HFF-Myc (cell line): ENCODE data around the gene POLDIP3.

Experiments
- DNase-seq: peaks from one replicate; pipeline ENCODE4 v3.0.0-alpha.2; 2011; ENCODE audit warnings: low read depth; ENCODE audit errors: extremely low read depth
- H3K4me3 ChIP-seq: replicated peaks from 2 replicates; pipeline ENCODE4 v1.5.1; 2011; ENCODE audit warnings: low read depth, mild to moderate bottlenecking, control low read depth, low read length
- TF ChIP-seq, protein P1 (sequence below): IDR thresholded peaks from 2 replicates; pipeline ENCODE4 v1.5.1; 2012; ENCODE audit warnings: mild to moderate bottlenecking, low read depth, low read length, control low read depth; ENCODE audit errors: missing control alignments

Gene POLDIP3

DNA sequence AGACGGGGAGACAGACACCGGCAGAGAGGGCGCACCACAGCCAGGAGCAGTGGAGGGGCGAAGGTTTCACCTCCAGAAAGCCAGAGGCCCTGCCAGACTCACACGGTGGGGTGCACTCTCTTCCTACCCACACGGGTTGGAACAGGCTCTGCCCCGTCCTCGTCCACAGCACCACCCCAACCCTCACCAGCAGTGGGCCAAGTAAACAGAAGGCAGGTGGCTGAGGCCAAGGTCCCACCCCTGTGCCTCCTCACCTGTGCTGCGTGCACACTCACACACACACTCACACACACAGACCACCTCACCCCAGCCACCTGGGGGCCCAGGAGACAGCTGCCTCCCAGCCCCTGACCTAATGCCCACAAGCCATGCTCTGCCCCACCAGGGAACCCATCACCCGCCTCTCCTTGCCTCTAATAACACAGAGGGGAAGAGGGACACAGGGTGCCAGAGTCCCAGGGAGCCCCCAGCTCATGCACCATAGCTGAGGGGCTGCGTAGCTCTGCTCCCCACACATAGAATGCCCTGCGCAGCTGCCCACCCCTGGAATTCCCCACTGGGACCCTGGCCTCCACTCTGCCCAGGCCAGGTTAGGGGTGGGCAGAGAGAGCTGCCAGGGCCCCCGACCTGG is 31.4 kb upstream of the POLDIP3 start:
- H3K4me3 ChIP-seq: 0 out of 2 replicates have a peak overlapping the region, but pooled peaks have one; percentile 3
- no peak for DNase-seq
- TF ChIP-seq, protein P1, sequence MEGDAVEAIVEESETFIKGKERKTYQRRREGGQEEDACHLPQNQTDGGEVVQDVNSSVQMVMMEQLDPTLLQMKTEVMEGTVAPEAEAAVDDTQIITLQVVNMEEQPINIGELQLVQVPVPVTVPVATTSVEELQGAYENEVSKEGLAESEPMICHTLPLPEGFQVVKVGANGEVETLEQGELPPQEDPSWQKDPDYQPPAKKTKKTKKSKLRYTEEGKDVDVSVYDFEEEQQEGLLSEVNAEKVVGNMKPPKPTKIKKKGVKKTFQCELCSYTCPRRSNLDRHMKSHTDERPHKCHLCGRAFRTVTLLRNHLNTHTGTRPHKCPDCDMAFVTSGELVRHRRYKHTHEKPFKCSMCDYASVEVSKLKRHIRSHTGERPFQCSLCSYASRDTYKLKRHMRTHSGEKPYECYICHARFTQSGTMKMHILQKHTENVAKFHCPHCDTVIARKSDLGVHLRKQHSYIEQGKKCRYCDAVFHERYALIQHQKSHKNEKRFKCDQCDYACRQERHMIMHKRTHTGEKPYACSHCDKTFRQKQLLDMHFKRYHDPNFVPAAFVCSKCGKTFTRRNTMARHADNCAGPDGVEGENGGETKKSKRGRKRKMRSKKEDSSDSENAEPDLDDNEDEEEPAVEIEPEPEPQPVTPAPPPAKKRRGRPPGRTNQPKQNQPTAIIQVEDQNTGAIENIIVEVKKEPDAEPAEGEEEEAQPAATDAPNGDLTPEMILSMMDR: no peak

DNA sequence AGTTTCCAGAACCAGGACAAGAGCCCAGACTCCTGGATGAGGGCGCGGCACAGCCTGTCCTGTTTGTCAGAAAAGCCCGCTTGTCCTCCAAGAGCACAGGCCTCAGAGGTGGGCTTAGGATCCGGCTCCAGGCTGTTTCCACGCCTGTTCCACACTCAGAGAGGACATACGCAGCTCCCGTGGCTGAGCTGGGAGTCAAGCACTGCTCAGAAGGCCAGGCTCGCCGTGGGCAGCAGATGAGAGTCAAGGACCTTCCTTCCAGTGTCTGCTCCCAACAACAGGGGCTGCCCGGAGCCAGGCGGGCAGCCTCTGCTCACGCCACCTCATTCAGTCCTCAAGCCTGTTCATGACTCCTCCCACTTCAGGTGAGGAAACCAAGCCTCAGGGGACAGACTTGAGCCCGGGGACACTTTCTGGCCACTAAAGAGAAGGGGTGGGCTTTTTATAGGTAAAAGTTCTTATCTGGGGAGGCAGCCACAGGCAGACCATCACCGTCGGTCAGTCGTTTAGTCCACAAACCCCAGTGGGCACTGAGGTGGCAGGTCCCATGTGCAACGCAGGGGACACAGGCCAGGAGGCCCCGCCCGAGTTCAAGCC is 30.8 kb upstream of the POLDIP3 start:
- H3K4me3 ChIP-seq: no peak overlapping the region
- TF ChIP-seq, protein P1: no peak
- DNase-seq: no peak

DNA sequence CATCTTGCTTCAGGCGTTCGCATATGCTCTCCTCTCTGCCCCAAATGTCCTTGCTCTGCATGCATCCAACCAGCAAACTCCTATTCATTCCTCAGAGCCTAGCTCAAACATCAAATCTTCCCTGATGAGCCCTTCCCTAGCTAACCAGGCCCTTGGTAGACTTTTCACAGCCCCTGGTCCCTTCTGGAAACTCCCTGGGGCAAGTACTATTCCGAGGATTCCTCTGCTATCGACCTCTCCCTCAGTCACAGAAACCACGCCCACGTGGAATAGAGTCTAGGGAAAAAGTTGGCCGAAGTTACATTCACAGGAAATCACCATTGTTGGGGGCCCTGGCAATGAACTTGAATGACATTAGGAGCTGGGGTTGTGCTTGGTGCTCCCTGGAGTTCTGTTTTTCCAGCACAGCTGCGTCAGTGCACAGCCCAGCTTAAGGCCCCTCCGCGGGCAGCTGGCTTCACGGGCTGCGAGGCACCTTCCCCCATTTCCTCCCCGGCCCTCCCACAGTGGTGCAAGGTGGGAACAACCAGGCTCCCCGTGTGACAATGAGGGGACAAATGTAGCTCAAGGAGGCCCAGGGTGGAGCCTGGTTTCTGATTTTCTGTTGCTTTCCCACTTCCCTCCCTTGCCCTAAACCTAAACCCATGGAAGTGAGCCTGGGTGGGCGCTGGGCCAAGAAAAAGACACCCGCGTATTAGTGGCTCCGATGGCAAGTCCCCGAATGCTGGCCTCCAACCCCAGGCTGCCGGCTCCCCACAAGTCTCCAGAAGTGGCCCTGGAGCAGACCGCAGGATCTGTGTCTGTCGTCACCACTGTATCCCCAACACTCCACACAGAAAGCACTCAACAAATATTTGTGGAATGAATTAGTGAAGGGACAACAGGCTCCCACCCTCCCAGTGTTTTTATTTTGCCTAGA is 30.0 kb upstream of the POLDIP3 start:
- DNase-seq: no peak
- H3K4me3 ChIP-seq: no peak overlapping the region
- TF ChIP-seq, protein P1: no peak

GRCh38 chr22:42643634-42644421 is 29.1 kb upstream of the POLDIP3 start:
- no peak overlapping the region for H3K4me3 ChIP-seq
- DNase-seq: no peak
- TF ChIP-seq, protein P1: no peak

DNA sequence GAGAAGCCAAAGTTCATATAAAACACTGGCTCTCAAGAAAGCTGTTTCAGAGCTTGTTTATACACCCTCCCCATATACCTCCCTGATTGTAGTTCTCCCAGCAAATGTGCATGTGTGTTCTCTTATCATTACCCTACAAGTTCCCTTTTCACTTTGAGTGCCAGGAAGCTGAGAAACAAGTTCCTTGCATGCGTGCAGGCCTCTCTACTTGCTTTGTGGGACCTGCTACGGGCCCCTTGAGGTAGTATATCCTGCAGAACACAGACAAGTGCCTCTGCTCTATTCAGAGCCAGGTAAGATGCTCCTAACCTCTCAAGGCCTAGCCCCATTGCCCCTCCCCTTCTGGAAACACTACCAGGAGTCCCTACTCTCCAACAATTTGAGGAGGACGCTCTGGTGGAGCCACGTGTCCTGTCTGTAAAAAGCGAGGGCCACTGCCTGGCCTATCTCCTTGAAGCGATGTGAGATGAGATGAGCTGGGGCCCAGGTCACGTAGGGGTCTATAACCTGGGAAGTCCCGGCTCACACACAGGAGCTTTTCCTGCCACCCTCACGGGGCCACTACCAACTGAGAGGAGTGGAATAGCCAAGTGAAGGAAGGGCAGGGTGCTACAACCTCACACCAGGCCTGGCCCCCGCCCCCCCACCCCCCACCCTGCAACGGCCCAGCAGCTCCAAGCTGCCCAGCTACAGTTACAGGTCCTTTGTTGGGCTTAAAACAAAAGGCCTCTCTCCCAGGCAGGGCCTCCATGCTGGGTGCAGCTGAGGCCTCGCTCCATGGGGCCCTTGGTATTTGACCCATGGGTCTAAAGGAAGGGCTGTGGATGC is 28.3 kb upstream of the POLDIP3 start:
- DNase-seq: no peak
- H3K4me3 ChIP-seq: no peak overlapping the region
- TF ChIP-seq, protein P1: no peak

GRCh38 chr22:42641801-42642413 is 27.2 kb upstream of the POLDIP3 start:
- TF ChIP-seq, protein P1: no peak
- DNase-seq: no peak
- H3K4me3 ChIP-seq: no peak overlapping the region
